Stimulated activated CD8-positive, alpha-beta memory T cell treated with anti-CD3 and anti-CD28 coated beads, Interleukin-12 subunit alpha, Interleukin-12 subunit beta, amount 100 ng/mL, for 1 hour (primary cell): ENCODE results near the gene RPS16.

Experiments used
- DNase-seq: peaks from one replicate; pipeline ENCODE4 v3.0.0-alpha.2; 2020; ENCODE audit warnings: low read depth

The RPS16 gene

DNA sequence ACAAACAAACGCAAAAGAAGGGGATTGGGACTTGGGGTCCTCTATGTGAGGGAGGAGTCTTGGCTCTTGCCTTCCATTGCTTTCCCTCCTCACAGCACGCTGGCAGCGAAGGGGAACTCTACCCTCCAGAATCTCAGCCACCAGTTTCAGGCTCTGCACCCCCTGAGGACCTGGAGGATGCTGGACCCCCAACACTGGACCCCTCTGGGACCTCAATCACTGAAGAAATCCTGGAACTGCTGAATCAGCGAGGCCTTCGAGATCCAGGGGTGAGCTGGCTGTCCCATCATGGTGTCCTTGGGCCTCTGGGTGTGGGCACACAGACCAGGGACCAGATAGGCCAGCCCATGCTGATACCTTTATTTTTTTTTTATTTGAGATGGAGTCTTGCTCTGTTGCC, 13.7 kb downstream of the RPS16 start:
- no peak for DNase-seq

DNA sequence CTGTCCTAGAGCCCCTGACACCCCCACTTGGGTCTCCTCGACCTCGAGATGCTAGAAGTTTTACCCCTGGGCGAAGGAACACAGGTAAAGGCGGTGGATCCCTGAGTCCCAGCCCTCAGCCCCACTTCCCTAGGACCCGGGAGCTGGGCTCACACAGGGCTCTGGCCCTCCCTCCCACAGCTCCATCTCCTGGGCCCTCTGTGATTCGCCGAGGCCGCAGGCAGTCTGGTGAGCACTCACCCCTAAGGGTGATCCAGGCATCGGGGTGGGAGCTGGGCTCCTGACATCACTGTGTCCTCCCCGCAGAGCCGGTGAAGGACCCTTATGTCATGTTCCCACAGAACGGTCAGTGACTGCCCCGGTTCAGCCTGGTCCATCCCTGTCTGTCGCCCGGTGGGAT, 15.0 kb downstream of the RPS16 start:
- no peak for DNase-seq

DNA sequence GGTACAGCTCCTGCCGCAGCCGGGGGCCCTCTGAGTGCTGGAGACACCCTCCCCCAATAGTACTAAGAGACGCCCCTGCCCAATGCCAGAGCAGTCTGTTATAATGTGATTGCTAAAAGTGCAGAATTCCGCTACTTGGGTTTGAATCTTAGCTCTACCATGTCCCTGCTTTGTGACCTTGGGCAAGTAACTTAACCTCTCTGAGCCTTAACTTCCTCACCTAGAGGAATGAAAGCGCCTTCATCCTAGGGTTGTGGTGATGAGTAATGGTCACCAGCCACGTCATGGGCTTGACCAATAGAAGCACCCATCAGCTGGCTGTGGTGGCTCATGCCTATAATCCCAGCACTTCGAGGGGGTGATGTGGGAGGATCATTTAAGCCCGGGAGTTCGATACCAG, 16.7 kb downstream of the RPS16 start:
- DNase-seq, result no peak

DNA sequence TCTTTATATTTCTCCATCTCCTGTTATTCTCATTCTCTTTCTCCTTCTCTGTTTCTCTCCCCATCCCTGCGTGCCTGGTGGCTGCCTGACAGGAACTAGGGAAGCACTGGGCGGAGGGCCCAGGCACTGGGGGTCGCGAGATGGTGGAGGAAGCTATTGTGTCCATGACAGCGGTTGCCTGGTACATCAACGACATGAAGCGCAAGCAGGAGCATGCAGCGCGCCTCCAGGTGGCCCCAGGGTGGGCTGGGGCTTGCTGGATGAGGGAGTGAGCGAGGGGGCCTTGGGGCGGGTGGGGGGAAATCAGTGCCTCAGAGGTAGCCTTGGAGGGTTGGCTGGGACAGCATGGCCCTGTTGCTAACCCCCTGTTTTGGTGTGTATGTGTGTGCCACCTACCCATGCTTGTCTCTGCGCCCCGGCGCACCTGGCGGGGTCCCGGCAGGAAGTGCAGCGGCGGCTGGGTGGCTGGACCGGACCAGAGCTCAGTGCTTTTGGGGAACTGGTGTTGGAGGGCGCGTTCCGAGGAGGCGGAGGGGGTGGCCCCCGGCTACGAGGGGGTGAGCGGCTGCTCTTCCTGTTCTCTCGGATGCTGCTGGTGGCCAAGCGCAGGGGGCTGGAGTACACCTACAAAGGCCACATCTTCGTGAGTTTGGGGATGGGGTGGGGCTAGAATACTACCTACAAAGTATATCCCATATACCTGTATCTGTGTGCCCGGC, 18.1 kb downstream of the RPS16 start:
- no peak for DNase-seq

DNA sequence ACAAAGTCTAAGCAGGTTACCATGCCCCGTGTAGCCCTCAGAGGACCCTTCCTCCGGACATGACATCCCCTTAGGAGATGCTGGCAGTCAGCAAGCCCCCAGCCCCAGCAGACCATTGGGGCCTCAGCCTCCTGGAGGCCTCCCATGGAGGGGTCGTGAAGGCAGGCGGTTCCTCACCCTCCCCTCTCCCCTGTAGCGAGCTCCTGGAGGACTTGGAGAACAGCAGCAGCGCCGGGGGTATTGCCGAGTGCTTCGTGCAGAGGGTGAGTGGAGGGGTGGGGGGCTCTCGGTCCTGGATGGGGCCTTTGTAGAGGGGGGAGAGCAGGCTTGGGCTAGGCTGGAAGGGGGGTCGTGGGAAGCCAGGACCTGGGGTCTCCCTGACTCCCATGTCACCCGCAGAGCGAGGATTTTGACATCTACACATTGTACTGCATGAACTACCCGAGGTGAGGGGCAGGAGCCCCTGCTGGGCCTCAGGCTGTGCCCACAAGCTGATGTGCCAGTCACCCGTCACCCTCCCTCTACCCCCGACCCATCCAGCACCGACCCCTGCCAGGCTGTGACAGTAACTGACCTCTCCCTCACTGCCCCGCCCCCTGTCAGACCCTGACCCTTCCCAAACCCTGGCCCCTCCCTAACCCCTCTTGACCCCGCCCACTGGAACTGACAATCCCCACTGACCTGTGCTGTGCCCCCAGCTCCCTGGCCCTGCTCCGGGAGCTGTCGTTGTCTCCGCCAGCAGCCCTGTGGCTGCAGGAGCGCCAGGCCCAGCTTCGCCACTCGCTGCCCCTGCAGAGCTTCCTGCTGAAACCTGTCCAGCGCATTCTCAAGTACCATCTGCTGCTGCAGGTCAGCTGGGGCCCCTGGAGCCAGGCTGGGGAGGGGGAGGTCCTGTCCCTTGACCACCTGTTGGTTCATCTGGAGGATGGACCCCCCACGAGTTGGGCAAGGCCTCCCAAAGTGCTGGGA, 19.3 kb downstream of the RPS16 start:
- DNase-seq, result no peak

DNA sequence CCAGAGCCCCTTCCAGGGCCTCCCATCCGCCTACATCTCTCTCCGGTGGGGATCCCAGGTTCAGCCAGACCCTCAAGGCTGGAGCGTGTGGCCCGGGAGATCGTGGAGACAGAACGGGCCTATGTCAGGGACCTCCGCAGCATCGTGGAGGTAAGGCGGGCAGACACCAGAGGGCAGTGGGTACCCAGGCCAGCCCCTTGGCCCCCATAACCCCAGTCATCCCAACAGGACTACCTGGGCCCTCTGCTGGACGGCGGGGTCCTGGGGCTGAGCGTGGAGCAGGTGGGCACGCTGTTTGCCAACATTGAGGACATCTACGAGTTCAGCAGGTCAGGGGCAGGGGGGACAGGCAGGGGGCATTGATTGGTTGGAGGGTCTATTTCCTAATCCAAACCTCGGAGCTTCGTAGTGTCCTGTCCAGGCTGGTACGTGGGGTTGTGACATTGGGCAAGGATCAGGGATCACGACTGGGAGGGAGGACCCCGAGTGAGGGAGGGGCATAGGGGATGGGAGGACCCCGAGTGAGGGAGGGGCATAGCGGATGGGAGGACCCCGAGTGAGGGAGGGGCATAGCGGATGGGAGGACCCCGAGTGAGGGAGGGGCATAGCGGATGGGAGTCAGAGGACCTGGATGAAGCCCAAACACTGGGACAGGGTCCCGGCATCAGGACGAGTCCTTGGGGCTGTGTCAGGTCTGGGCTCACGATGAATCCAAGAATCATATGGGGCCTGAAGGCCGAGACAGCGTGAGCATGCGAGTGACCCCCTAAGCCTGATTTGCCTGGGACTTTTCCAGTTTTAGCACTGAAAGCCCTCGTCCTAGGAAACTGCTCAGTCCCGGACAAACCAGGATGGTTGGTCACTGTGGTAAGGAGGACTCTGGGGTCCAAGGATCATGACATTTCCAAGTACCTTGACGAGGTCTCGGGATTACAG, 20.4 kb downstream of the RPS16 start:
- no peak for DNase-seq

DNA sequence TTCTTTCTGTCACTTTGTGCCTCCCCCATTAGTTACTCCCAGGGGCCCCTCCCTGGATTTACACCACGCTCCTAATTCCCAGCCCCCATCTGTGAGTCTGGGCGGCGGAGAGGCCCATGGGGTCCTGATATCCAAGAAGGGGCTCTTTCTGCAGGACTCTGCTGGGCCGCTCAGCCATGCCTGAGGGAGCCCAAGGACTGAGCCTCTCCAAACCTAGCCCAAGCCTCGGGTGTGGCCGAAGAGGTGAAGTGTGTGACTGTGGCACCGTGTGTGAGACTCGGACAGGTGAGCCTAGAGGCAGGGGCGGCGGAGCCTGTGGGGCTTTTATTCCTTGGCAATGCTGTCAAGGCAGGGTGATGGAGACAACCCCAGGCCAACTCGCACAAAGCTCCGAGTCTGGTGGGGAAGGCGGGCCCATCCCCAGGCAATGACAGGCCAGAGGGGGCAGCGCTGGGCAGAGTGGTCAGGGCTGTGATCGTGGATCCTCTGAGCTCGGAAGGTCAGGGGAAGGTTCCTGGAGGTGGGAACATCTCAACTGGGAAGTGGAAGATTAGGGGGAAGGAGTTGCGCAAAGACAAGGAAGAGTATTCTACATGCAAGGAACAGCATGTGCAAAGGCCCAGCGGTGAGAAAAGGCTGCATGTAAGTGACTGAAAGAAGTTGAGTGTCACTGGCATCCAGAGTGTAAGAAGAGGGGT, 21.7 kb downstream of the RPS16 start:
- no peak for DNase-seq

DNA sequence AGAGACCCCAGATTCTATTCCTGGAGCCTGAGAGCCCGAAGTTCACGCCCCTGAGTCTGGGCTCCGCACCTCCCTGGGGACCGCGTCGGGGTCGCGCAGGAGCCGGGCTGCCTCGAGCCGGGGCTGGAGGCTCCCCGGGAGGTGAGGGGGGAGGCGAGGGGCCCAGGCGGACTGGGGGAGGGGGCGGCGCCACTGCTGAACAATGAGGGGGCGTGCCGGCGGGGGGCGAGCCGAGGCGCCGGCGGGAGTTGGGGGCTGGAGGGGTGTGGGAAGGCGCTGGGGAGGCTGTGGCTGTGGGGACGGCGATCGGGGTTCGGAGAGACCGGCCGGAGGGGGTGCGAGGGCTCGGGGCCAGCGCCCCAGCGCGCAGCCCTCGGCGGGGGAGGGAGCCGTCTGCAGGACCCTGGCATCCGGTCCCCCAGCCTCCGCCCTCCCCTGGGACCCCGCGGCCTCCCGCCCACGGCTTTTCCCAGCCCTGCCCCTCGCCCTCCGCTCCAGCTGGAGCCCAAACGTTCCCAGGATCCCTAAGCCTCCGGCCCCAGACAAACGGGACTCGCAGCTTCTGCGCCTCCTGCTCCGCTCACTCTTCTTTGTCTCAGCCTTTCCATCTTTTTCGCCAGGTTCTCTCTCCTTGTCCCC, 22.4 kb downstream of the RPS16 start:
- no peak for DNase-seq

DNA sequence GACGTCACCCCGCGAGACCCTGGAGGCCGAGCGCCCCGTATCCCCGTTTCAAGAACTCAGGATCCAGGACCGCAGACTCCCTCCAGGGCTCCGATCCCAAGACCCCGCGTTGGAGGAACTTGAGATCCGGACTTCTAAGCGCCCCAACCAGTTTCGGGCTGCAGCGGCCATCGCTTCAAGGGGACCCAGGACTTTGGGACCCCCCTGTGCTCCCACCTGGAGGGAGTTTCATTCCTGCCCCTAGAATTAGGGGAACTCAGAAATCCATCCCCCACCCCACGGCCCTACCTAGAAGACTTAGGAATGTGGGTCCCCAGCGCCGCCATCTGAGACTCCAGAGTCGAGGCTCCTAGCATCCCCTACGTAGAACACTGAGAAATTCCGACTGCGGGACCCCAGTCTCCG, 22.9 kb downstream of the RPS16 start:
- no peak for DNase-seq

DNA sequence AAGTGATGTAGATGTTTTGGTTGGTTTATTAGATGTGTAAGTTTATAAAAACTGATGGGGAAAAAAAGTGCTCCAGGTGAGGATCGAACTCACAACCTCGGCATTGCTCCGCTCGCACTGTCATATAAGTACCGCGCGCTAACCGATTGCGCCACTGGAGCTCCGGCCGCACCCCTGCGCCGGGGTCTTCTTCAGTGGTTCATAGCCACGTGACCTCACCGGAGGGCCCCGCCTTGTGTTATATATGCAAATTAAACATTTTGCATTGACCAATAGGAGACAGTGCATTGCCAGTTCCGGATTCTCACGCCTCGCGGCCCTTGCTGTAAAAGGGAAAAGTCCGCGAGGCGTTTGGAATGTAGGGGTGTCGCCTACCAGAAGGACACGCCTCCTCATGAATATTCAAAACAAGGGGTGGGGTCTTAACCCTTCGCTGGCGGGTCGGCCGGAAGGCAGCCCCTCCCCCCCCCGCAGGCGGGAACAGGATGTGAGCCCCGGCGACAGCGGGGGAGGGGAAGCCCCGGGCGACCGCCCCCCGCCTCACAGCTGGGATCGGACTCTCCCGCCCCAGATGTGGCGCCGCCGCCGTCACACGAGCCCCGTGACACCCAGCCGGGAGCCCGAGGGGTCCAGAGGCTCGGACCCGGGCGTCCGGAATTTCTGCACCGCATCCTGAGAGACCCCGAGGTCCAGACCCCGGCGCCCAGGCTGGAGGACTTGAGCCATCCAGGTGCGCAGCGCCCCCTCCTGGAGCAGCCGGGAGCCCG, 23.5 kb downstream of the RPS16 start, which contains the start of gene PLEKHG2:
PLEKHG2 (plus strand) TSS at position 570 of the 767 bp plus-strand sequence. CDS start 1,418 bp downstream, outside the sequence.
- DNase-seq, result peak; percentile 97

DNA sequence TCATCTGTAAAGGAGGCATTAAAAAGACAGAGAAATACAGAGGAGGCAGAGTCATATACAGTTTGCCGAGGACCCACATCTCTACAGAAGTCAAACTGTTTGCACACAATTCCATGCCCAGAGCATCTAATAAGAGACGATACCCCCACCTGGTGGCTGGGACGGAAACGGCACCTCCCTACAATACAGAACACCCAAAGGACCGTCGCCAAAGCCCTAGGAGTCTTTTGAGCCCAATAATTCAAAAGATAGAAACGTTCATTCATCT, 24.0 kb downstream of the RPS16 start:
- peak; percentile 84 for DNase-seq

DNA sequence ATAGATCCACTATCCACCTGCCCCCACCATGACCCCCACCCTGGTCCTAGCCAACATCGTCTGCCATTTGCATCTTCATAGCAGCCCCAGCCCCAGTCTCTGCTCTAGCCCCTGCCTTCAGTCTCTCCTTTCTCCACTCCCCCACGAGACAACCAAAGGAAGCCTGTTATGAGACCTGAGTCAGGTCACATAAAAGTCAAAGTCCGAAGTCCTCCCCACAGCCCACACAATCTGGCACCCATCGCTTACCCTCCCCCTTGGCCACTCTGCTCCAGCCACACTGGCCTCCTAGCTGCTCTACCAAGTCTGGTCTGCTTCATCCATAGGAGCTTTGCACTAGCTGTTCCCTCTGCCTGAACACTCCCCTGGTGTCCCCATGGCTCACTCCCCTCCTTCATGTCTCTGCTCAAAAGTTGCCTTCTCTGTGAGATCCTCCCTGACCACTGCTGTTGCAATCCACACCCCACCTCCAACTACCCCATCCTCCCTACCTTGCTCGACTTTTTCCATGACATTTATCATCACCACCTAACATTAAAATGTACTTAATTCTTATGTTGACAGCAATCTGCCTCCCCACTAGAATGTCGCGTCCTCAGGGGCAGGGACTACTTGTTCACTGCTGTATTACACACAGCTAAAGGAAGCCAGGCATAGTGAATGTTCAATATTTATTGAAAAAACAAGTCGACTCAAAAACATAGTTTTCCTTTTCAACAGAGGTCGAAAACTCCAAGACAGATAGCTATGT, 24.5 kb downstream of the RPS16 start:
- no peak for DNase-seq

DNA sequence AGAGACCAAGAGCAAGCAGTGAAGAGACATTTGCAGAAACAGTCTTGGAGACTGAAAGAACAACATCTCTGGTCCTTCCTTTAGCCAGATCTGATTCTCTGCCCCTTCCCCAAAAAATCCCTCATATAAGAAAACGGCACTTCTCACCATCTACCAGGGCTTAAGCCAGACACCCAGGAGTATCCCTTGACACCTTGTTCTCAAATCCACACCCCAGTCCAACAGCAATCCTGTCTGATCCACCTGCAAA, 25.0 kb downstream of the RPS16 start:
- no peak for DNase-seq

DNA sequence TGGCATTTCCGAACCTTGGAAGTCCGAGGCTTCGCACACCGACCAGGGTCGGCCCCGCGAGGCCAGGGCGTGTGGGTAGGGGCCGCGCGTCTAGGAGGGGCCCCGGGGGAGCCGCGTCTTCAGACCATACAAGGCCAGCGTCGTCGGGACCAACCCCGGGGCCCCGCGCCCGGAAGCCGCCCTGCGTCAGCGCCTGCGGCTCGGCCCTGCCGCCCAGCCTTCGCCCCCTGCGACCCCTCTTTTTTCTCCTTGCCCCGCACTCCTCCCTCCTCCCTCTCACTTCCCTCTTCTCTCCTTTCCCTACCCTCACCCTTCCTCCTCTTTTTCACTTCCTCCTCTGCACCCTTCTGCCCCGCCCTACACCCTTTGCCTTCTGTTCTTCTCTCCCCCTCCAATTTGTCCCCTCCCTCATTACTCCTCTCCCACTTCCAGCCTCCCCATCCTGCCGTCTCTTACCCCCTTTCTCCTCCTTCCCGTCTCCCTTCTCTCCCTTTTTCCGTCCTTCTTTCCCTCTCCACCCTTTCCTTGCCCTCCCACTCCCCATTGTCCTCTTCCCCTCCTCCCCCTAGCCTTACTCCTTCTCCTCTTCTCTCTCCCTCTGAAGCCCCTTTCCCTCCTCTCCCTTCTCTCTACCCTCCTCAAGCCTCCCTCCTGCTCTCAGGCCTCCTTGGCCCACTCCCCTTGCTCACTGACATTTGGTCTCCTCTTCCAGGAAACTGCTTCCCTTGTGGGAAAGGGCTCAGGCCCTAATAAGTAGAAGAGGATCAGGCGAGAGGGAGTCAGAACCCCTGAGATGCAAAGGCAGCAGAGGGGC, 25.5 kb downstream of the RPS16 start:
- DNase-seq, result peak; percentile 68

DNA sequence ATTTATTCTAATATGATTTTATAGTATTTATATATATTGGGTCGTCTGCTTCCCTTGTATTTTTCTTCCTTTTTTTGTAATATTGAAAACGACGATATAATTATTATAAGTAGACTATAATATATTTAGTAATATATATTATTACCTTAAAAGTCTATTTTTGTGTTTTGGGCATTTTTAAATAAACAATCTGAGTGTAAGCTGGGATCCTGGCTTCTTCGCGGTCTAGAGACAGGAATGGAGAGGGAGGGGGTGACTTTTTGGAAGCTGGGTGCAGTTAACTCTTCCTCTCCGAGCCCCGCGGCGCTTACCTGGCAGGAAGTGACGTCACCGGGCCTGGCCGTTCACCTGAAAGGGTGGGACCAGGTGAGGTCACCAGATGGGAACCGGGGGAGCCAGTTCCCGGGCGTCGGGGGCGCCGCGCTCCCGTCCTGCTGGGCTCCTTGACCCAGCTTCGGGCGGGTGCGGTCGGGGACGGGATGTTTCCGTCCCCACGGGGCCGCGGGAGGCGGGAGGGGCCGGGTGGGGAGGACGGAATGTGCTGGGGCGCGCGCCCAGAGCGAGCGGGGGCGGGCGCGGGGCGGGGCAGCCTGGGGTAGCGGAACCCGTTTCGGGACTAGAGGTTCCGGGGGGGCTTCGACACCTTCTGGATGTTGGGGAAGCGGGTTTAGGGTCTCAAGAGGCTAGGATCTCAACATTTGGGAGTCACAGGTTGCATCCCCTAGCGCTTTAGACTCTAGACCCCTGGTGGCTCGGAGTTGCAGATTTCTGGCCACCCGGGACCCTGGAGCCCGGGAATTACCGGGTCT, 26.3 kb downstream of the RPS16 start:
- DNase-seq, result peak; percentile 91

DNA sequence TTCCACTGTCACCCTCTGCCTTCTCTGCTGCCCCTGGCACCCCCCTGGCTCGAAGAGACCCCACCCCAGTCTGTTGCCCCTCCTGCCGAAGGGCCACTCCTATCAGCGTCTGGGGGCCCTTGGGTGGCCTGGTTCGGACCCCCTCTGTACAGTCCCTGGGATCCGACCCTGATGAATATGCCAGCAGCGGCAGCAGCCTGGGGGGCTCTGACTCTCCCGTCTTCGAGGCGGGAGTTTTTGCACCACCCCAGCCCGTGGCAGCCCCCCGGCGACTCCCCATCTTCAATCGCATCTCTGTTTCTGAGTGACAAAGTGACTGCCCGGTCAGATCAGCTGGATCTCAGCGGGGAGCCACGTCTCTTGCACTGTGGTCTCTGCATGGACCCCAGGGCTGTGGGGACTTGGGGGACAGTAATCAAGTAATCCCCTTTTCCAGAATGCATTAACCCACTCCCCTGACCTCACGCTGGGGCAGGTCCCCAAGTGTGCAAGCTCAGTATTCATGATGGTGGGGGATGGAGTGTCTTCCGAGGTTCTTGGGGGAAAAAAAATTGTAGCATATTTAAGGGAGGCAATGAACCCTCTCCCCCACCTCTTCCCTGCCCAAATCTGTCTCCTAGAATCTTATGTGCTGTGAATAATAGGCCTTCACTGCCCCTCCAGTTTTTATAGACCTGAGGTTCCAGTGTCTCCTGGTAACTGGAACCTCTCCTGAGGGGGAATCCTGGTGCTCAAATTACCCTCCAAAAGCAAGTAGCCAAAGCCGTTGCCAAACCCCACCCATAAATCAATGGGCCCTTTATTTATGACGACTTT, 27.1 kb downstream of the RPS16 start:
- DNase-seq, result no peak

DNA sequence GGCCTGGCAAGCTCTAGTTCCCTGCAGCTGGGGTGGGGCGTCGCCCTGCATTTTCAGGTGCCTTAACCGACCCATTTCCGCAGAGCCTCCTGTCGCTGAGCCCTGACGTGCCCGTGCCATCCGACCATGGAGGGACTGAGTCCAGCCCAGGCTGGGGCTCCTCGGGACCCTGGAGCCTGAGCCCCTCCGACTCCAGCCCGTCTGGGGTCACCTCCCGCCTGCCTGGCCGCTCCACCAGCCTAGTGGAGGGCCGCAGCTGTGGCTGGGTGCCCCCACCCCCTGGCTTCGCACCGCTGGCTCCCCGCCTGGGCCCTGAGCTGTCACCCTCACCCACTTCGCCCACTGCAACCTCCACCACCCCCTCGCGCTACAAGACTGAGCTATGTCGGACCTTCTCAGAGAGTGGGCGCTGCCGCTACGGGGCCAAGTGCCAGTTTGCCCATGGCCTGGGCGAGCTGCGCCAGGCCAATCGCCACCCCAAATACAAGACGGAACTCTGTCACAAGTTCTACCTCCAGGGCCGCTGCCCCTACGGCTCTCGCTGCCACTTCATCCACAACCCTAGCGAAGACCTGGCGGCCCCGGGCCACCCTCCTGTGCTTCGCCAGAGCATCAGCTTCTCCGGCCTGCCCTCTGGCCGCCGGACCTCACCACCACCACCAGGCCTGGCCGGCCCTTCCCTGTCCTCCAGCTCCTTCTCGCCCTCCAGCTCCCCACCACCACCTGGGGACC, 27.9 kb downstream of the RPS16 start:
- DNase-seq, result peak; percentile 54
